HG03135 (cell line): Measurements from ENCODE around the gene FKRP.

ENCODE experiments used
- ATAC-seq: cut with Tn5 transposase; IDR thresholded peaks from one replicate; pipeline ENCODE4 v1.9.1; 2021; ENCODE audit warnings: mild to moderate bottlenecking, moderate library complexity; ENCODE audit not compliant: unreplicated experiment

Gene FKRP

DNA sequence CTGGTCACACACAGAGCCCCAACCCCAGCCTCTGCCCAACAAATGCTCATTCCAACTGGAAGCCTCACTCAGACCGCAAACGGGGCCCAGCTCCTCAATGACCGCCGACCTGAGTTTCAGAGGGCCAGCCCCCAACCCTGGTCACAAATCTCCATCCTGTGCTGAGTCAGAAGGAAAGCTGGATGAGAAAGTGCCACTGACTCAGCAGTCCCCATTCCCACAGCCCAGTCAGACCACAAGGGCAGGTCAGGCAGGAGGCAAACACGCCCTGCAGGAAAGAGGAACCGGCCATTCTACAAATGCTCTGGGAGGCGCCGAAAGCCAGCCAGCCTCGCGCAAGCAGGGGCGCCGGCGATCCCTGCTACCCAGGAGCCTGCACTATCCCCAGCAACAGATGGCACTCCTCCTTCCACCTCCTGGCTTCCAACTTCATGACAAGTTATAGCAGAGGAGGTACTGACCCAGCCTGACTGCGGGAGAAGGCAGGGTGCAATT, 14.8 kb upstream of the FKRP start:
- no peak for ATAC-seq

DNA sequence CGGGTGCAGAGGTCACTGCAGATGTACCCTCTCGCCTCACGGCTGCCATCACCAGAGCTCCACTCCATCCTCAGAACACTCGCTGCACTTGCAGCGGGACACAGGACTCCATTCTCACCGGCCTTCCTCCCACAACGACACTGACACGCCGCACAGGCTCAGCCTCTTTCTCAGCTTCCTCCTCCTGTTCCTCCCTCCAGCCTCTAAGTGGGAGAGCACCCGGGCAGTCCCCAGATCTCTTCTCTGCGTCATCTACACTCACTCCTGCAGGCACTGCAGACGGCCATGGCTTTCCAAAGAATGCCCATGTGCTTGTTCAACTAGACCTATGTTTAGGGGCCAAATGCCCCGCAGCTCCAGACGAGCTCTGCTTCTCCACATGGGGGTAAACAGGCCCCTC, 14.3 kb upstream of the FKRP start:
- no peak for ATAC-seq

DNA sequence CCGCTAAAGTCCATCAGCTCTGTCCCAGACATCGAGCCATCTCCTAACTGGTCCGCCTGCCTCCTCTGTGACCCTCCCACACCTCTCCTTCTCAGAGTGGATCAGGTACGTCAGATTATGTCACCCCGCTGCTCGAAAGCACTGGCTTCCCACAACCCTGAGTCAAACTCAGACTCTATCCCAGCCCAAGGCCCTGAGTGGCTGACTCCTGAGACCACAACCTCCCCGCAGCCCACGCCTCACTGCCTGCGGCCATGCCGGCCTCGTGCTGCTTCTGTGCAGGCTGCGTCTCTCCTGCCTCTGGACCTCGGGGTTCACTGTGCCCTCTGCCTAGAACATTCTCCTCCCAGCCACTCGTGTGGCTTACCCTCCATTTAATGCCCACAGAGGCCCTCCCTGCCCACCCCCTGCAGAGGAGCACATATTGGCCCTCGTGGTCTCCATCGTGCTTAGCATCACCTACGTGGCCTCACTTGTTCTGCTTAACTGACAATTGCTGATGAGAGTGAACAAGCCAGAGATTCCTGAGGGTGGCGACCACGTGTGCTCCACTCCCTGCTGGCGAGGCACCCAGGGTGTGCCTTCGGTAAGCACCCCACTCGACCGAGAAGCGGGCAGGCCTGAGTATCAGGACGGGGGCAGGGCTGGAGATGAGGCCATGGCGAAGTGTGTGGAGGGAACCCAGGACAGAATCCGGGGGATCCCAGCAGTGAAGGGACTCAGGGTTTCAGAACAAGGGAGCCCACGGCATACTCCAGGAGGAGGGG, 13.5 kb upstream of the FKRP start:
- ATAC-seq, result no peak

DNA sequence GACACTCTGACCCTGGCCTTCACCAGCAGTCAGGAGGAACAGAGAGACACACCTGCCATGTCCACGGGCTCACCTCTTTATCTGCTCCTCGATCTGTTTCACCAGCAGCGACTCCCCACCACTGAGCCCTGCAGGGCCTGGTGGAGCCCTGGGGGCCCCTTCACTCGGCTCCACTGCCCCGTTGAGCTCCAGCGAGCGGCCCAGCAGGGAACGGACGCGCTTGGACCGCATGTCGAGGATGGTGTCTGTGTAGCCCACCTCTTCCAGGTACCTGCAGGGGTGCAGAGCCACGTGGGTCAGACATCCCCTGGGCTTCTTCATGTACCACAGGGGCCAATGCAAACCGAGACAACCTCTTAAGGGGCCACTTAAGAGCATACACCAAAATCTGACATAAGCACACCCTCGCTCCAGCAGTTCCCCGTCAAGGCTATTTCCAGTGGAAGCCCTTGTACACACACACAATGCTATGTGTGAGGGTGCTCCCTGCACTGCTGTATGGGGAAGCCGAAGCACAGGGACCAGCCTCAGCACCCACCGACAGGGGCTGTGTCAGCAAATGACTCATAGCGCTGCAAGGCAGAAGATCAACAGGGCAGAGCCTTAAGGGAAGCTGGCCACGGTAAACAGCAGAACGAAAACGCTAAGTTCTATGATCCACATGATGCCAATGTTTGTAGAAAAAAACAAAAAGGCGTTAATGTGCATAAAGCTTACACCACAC, 12.7 kb upstream of the FKRP start:
- no peak for ATAC-seq

DNA sequence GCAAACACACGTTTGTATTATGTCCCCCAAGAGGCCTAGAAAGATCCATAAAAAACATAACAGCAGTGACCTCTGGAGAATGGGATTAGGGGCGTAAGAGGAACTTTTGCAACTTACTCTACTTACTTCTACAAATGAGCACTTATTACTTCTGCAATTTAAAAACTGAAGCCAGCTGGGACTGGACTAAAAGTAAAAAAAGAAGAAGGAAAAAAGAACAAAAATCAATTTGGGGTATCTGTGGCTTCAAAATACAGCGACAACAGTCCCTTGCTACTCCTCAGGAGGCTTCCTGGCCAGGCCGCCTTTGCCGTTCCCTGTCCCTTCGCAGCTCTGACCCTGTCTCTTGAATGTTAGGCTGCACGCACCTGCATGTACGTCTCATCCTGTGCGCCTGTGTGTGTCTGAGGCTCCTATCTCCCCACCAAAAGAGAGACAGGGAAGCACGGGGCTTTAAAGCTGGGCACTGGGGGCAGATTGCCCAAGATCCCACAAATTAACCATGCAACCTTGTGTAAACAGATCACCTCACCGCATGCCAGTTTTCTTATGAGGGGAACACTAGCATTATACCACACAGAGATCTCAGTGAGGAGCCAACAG, 12.1 kb upstream of the FKRP start:
- ATAC-seq, result no peak

DNA sequence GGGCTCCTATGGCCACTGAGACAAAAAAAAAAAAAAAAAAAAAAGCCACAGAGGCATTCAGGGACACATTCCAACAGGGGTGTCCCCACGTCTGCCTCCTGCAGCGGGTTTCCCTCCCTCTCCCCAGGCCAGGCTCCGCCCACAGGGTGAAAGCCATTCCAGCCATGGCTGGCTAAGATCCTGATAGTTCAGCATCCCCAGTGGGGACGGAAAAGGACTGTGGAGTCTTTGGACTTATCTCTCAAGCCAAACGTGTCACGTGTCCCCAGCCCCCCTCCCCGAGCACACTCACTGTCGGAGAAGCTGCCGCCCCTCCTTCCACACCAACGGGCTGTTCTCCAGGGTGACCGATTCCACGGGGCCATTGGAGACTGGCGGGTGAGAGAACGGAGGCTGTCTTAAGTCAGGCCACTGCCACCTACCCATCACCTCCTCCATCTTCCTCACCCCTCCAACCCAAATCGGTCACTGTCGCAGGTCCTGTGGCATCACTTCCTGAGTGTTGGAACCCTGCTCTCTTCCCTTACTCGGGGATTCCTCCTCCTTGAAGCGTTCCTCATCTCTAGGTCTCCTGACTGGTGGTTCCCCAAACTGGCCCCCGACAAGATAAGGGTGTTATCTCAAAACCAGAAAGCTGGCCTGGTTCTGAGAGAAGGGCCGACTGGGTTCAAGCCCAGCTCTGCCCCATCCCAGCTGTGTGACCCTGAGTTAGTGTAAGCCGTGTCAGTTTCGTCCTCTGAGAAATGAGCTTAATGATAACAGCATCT, 9.1 kb upstream of the FKRP start:
- no peak for ATAC-seq

DNA sequence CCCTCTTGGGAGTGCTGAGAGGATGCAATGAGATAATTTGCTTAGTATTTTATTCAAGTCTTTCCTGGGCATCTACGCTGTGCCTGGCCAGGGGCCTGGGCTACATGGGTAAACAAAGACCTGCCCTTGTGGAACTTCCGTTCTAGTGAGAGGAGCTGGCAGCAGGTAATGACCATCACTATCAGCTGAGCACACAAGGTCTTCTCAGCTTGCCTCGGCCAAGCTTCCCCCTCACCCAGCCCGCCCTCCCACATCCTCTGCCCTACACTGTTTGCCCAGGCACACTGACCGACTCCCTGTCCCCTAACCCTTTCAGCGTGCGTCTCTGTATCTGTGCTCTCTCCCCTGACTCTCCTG, 8.6 kb upstream of the FKRP start:
- no peak for ATAC-seq

DNA sequence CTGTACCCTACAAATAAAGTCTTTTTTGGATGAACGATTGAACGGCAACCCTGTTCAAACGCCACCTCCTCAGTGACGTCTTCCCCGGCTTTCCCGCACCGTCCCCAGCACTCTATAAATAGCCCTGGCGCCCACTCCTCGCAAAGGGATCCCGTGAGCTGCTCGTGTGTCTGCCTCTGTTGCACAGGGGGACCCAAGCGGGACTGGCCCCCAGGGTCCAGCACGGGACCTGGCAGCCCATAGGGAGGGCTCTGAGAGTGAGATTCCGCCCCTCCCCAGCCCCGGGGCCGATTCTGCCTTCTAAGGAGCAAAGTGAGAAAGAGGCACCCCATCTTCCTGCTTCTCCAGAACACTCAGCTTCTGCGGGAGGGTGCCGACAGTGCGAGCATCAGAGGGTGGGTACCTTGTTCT, 8.1 kb upstream of the FKRP start:
- no peak for ATAC-seq

DNA sequence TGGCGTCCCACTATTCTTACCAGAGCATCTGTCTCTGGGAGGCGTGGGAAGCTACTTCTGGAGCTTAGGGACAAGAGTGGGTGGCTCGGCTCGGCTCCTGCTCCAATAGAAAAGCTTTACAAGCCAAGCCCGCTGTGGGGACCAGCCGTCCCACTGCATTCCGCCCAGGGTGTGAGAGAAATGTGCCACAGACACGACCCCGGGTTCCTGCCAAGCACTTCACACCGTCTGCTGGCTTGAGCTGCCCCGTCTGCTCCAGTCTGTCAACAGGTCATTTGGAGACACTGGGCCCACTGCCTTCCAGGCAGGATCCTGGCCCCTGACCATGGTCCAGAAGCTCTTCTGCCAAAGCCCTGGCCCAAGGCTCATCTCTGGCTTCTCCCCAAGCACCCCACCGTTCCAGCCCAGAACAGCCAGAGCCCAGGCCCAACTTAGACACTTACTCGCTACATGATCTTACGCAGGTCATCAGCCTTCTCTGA, 6.5 kb upstream of the FKRP start:
- no peak for ATAC-seq

DNA sequence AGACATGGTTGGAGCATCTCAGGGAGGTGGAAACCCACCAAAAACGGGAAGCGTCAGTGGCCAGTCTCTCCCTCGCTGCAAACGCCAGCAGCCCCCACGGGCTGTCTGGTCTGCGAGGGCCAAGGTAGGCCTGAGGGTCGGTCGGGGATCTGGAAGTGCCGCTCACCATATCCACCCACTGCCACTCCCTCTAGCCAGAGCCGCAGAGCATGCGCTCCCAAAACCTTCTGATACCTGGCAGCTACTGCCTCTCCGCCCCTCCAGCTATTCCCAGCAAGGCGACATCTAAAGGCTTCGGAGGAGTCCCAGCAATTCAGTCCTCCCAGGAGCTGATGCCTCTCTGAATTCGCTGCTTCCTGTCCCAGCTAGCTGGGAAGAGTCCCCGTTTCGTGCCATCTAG, 4.4 kb upstream of the FKRP start:
- ATAC-seq, result no peak

DNA sequence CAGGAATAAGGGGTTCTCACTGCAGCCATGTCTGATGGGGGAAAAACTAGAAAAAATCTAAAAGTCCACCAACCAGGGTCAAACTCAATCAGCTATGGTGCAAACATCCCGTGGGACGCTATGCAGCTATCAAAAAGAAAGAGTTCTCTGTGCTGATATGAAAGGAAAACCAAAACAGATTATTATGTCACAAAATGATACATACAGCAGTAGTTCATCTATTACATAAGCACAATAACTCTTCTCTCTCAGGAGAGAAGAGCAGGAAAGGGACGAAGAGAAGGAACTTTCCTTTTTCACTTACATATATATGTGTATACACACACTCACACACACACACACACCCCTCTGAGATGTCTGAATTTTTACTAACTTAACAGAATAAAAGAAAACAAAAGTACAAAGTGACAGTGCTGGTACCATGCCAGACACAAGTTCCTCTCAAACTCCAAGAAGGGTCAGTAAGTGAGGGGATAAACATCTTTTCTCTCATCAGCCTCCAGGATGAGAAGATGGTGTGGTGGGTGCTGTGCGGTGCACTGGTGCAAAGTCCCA, 2.9 kb upstream of the FKRP start:
- no peak for ATAC-seq

DNA sequence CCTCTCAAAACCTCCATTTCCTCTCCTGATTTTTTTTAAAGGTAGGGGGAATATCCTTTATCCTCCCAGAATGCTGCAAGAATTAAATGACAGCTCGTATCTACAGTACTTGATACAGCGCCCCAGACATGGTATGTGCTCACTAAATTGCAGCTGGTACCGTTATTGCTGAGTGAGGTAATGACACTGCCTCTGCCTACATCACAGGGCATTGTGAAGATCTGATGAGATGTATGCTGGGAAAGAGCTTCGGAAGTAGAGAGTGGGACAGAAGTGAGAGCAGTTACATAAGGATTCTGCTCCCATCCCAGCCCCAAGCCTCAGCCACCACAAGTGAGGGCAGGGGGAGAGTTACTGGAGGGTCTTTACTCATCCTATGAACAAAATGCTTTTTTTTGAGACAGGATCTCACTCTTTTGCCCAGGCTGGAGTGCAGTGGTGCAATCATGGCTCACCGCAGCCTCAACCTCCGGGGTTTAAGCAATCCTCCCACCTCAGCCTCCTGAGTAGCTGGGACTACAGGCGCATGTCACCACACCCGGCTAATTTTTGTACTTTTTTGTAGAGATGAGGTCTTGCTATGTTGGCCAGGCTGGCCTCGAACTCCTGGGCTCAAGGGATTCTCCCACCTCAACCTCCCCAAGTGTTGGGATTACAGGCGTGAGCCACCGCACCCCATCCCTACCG, 1.7 kb upstream of the FKRP start:
- no peak for ATAC-seq

DNA sequence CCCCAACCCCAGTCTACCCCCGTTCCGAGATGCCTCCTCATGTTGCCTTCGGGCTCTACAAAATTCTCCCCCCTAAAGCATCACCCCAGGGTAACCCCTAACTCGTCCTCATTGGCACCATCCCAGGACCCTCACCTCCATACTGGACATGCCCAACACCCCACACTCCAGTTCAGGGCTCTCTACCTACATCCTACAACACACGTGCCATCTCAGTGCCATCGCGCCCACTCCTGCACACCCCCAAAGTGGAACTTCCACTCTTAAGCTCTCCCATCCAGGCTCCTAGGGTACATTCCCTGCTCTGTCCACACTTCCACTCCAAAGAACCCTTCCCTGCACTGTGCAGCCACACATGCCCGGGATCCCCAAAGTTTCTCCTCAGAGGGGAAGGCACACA, 827 bp upstream of the FKRP start:
- no peak for ATAC-seq

DNA sequence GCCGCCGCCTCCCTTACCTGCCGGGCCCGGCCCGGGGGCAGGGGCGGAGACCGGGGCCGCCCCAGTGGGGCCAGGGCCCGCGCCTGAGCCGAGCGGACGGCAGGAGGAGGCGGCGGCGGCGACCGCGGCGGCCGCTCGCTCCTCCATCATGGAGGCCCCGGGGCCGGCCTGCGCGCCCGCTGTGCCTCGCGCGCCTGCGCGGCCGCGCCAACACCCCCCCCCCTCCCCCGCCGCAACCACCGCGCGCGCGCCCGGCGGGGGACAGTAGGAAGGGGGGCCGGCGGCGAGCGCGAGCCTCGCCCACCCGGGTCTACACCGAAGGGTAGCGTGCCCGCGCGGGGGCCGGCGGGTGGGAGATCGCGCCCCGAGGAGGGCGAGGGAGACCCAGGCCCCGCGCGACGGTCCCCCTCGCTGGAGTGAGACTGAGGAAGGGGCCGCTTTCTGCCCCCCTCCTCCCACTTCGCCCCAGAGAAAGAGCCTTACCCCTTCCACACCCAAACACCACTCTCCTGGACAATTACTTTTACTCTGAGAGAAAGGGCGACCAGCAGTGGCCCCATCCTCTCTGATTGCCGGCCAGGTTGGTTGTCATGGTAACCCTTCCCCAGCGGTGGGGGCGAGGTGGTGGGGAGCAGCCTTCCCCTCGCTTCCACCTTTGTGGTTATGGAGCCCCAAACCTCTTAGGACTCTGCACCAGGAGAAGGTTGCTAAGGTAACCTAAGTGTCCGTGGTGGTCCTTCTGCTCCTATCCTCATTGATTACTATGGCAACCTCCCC, 612 bp downstream of the FKRP start, which contains the start of gene STRN4:
TSS of gene STRN4 (minus strand) at position 170 of the 777 bp plus-strand sequence. CDS start at position 150, 20 bp downstream.
- no peak for ATAC-seq

DNA sequence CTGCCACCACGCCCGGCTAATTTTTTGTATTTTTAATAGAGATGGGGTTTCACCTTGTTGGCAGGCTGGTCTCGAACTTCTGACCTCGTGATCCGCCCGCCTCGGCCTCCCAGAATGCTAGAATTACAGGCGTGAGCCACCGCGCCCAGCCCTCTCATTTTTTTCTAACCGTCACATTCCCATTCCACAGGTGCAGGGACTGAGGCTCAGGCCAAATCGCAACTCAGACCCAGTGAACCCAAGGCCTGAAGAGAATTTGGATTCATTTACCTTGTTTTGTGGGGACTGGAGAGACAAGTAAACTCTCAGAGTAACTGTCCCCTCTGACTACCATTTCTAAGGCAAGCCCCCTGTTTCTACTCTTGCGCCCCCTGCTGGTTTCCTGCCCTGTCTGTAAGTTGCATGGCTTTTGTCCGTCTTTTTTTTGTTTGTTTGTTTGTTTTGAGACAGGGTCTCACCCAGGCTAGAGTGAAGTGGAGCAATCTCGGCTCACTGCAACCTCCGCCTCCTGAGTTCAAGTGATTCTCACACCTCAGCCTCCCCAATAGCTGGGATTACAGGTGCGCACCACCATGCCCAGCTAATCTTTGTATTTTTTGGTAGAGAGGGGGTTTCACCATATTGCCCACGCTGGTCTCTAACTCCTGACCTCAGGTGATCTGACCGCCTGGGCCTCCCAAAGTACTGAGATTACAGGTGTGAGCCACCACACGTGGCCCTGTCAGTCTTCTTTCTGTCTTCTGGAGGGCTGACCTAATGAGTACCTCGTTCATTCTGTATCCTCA, 2.7 kb downstream of the FKRP start:
- ATAC-seq, result no peak

DNA sequence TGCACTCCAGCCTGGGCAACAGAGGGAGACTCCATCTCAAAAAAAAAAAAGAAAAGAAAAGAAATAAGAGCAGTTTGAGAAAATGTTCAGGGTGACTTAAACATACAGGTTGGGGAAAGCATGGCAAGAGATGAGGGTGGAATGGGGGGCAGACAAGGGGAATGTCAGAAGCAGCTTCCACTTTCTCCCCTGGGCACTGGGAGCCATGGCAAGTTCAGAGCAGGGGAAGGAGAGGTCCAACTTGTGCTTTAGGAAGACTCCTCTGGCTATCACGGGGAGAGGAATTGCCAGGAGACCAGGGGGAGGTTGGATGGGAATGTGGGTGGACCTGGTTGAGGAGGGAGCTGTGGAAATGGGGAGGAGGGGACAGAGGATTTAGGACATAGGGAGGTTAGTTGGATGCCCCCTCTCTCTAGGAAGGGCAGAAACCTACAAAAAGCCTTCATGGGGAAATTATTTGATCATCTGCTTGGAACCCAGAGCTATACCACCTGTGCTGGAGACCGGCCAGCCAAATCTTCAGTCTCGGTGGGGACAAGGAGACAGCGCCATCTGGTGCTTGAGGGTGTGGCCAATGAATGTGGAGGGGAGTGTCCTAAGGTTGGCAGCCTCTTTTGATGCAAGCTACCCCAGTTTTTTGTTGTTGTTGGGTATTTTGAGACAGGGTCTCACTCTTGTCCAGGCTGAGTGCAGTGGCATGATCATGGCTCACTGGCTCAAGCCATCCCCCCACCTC, 7.7 kb downstream of the FKRP start:
- no peak for ATAC-seq

DNA sequence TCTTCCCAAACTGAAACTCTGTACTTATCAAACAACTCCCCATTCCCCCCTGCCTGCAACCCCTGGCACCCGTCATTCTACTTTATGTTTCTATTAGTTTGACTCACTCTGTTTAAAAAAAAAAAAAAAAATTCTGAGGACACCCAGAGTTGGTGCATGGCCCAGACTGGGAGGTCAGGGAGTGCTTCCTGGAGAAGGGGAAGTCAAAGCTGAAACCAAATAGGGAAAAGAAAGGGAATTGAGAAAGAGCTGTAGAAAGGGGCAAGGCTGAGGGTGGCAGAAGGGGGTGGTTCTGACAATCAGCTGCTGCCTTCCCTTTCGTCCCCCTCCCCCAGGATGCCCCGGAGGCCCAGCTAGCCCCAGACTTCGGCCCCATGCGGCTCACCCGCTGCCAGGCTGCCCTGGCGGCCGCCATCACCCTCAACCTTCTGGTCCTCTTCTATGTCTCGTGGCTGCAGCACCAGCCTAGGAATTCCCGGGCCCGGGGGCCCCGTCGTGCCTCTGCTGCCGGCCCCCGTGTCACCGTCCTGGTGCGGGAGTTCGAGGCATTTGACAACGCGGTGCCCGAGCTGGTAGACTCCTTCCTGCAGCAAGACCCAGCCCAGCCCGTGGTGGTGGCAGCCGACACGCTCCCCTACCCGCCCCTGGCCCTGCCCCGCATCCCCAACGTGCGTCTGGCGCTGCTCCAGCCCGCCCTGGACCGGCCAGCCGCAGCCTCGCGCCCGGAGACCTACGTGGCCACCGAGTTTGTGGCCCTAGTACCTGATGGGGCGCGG, 9.4 kb downstream of the FKRP start:
- ATAC-seq, result no peak
